Measurements from ENCODE around the gene PRTG.
"Not testable (repeated sequence)": the region's sequence is repeated elsewhere in the genome, so short reads cannot be mapped to it uniquely, and the experiment has no call there.

Gene PRTG

DNA sequence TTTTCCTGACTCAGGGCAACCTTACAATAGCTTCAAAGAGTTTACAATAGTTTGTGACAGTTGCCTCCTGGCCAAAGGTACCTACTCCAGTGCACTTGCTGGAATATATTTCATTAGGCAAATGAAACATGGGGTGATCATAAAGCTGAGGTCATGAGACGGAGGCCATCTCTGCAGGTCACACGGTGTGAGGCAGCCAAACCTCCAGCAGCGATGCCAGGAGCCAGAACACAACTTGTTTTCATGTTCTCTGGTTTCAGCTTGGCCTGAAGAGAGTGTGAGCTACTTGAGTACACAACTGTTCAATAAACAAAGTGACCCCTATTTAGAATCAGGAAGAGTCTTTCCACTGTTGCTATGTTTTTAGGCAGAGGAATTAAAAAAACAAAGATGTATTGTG lies 112.1 kb downstream of the PRTG start:
- DNase-seq, result no peak

DNA sequence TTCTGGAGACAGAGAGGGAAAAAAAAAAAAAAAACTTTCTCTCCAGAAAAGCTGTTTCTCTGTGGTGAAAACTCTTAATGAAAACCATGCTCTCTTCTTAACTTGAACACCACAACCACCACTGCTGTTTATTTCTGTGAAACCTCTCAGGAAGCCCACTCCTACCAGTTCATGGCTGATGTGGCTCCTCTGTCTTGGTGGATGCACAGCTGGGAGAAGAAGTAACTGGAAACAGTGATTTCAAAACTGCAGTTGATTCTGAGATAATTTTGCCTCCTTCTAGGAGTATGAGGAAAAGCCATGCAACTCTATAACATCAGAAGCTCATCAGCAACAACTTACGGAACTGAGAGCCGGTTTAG lies 114.6 kb downstream of the PRTG start:
- DNase-seq, result no peak

DNA sequence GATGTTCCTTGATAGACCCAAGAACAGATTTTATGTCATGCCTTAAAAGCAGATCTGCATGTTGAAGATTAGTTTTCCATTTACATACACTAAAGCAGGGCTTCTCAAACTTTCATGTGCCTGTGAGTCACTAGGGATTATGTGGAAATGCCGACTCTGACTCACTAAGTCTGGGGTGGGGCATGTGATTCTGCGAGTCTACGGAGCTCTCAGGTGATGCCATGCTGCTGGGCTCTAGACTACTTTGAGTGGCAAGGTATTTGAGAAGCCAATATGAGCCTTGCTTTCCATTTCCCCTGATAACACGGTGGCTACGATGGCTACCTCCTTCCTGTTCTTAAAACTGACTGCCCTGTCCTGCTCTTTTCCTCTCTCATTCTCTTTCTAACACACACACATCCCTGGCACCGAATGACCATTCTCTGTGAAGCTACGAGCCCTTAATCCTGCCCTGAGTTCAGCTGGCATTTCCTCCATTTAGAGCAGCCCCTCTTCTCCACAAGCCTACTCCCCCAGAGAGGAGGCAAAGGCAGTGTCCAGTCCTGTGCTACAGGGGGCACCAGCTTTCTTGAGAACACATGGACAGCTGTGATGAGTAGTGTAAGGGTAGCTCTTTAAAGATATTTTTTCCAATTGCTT lies 115.1 kb downstream of the PRTG start:
- no peak for DNase-seq

DNA sequence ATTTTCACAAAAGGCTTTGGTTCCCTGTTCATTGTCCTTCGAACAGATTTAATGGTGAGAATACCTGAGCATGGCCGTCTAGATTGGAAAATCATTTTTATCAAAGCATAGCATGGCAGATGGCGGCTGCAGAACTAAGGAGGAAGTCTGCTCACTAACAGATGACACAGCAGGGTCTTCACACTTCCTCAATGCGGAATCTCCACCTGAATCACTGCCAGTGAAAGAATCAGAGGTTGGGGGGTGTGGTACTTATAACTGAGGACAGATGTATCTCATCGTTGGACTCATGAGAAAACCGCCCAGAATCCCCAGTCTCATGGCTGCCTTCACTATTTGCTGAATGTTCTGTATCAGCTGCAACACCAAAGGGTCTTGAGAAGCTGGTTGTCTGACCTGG lies 123.2 kb downstream of the PRTG start:
- no peak for DNase-seq

DNA sequence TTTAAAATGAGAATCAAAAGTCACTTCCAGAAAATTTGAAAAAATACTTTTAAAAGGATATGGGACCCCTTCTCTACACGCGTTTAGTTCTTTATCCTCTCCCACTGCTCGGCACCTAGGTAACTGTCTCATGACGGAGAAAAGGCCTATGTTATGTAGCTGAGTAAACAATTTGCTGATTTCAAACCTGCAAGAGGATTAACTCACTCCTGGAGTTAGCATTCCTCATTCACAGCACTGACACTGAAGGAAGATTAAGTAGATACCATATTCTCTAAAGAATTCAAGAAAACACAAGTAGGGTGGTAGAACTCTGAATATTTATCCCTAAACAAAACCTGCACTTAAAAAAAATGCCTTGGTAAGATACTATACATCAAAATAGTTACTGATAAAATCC lies 124.6 kb downstream of the PRTG start:
- DNase-seq, result no peak

DNA sequence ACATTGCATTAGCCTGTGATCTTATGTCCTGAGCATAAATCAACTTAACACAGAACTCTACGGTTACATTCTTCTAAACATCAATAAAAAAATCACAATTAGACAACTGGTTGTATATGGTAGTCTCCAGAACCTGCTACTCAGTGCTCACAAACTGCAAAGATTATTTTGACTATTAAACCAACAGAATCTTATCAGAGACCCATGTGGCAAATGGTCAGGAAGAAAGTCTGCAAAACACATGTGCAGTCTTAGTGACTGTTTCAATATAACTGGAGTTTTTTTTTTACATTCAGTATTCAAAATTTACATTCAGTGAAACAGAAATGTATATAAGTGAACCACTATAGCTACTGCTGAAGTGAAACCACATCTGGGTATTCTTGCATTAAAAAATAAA lies 127.5 kb downstream of the PRTG start:
- DNase-seq, result no peak

DNA sequence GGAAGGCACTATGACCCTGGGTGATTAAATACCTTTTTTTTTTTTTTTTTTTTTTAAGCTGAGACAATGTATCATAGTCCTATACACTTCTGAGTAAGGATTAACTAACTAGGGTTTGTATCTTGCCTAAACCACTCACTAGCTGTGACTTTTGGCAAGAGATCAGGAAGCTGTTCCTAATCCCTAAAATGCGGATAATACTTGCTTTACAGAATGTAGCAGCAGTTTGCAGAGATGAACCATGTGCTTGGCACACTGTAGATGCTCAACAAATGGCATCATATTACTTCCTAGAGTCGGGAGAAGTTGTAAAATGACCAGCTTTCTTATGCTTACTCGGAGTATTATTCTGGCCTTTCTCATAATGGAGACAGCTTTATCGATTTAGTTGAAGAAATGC lies 129.2 kb downstream of the PRTG start:
- no peak for DNase-seq

DNA sequence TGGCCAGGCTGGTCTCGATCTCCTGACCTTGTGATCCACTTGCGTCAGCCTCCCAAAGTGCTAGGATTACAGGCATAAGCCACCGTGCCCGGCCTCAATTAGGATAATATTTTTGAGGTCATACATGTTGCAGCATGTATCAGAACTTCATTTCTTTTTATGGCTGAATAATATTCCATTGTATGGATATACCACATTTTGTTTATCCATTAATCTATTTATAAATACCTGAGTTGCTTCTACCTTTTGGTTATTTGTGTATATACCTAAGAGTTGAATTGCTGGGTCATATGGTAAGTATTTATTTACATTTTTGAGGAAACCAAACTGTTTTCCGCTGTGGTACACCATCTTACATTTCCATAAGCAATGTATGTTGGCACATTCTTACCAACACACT lies 136.7 kb downstream of the PRTG start:
- DNase-seq, result no peak

DNA sequence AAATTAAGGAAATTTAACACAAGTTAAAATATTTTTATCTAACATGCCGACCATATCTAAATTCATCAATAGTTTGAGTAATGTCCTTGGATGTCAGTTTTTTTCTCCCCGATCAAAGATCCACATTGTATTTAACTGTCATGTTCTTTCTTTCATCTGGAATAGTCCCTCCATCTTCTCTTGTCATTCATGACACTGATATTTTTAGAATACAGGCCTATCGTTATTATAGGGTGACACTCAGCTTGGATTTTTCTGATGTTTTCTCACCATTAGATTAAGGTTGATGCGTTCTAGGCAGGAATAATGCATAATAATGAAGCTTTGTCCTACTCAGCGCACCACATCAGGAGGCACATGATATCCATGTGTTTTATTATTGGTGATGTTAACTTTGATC lies 141.6 kb downstream of the PRTG start:
- no peak for DNase-seq

DNA sequence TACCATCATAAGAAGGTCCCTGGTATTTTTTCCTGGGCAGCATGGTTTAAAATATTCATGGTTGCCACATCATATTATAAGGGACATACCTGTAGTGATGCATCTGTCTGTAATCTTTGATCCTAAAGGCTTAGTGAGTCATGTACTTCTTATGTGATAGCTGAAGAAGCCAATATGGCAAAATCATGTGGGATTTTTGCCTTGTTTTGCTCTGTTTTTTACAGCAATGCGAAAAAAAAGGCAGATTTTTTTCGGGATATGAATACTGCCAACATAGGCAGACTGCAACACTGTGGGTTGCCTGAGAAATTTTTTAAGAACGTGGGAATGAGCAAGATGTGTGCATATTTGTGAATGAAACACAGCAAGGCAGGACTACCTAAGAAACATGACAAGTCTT lies 143.5 kb downstream of the PRTG start:
- no peak for DNase-seq

DNA sequence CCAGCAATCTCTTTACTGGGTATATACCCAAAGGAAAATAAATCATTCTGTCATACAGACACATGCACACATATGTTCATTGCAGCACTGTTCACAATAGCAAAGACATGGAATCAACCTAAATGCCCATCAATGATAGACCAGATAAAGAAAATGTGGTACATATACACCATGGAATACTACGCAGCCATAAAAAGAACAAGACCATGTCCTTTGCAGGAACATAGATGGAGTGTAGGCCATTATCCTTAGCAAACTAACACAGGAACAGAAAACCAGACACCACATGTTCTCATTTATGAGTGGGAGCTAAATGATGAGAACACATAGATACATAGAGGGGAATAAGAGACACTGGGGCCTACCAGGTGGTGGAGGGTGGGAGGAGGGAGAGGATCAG lies 149.9 kb downstream of the PRTG start:
- DNase-seq, result not testable (repeated sequence)

DNA sequence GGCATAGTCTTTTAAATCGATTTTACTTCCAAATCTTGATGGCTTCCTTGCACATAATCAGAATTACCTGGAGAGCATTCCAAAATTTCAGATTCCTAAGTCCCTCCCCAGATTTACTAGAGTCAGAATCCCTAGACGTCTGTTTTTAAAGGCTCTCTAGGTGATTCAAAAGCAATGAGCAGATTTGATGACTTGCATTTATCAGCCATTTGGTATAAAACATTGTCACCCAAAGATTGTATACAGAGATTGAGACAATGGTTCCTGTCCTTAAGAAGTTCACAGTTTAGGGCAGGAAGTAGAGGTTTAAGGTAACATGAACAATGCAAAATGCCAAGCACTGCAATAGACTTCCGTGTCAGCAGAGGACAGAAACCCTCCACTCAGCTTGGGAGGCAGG lies 152.2 kb downstream of the PRTG start:
- DNase-seq, result no peak

DNA sequence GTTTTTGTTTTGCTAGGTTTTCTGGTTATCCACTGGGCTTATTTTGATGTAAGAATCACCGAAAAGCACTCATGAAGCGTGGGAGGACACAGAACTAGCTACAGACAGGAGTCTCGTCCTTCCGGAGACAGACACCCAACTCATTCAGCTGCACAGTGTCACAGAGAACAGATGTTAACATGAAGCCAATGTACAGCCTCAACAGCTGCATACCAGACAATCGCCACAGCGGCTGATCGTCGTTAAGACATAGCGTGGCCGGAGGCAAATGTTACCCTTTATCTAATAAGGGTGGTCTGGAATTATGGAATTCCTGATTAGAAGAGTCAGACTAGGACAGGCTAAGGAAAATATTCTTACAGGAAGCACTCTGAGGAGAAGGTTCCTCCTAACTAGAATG lies 153.7 kb downstream of the PRTG start:
- DNase-seq, result no peak

DNA sequence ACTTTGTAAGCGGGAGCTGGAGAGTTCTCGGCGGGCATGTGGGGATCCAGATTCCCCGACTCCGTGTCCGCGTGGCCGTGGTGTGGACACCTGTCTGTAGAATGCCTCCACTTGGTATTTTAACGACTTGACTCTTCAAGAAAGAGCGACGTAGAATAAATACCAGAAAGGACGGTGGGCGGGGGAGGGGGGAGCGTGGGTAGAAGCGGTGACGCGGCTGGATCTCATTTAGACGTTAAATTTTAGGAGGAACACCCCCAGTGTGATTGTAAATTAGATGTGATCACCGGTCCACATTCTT lies 154.2 kb downstream of the PRTG start:
- DNase-seq, result no peak

DNA sequence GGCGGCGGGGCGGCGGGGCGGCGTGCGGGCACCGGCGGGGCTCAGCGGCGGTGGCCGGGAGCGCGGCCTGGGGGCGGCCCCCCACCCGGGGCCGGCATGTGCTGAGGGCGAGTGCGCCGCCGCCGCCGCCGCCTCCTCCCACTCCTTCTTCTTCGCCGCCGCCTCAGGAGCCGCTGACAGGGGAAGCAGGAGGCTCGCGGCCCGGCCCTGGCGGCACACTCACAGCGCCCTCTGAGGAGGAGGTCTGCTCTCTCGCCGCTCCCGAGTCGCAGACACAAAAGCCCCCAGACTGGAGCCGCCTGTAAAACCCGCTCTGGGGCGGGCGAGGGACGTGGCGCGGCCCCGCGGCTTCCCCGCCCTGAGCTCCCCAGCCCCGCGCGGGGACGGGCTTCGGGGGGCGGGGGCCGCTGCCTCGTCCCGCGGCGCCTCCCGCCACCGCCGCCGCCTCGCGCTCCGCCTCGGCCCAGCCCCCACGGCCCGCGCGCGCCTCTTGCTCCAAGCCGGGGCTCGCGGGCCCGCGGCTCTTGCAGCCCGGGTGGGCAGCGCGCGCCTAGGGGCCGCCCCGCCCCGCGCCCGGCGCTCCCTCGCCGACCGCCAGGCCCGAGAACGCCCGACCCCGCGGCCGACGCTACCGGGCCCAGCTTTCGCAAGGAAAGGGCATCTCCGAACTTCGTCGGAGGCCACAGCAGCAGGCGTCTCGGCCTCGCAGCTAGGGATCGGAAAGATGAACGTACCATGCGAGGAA lies 154.7 kb downstream of the PRTG start, which contains the start of gene PYGO1:
Gene PYGO1 (minus strand): TSS at position 276 of the 745 bp plus-strand sequence. CDS start 462 bp downstream, outside the sequence.
- peak; percentile 42 for DNase-seq

DNA sequence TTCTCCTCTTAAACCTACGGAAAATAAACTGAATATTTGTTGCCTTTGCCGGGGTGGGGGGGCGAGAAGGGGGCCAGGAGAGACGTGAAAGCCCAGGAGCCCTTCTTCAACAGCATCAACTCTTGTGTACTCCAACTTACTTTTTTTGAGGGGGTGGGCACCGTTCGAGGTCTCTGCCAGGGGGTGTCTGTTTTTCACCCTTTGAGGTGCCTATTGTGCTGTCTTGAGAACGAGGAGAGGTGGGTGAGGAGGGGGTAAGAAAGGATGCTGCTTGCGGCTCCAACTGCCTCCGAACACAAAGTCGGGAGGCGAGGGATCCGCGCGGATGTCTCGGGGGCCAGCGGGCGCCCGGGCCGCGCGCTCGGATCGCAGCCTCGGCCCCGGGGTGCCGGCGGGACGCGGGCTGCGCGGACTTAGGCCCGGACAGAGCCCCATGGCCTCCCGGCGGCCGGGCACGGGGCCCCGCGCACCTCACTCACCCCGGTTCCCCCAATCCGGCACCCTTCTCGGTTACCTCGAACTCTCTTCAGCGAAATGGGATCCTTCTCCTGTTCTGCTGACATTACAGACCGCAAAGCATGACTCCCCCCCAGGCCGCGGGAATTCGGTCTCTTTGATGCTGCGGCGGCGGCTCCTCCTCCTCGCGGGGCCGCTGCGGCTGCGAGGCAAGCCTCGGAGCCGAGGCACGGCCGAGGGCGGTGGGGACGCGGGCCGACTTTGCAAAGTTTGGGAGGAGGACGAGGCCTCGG lies 155.5 kb downstream of the PRTG start:
- DNase-seq, result no peak

DNA sequence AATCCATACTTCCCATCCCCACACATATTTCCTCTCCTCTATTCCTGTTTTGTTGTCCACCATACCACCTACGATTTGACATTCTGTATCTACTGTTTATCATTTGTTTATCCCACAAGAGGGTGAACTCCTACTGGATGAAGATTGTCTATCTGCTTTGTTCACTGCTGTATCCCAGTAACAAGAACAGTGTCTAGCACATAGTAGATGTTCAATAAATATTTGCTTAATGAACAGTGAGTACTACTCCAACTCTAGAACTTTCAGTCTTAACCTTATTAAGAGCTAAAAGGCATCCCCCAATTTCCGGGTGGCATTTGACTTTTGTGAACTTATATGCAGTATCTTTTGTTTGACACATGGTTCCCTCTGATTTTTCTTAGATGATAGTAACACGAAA lies 156.1 kb downstream of the PRTG start:
- DNase-seq, result no peak

DNA sequence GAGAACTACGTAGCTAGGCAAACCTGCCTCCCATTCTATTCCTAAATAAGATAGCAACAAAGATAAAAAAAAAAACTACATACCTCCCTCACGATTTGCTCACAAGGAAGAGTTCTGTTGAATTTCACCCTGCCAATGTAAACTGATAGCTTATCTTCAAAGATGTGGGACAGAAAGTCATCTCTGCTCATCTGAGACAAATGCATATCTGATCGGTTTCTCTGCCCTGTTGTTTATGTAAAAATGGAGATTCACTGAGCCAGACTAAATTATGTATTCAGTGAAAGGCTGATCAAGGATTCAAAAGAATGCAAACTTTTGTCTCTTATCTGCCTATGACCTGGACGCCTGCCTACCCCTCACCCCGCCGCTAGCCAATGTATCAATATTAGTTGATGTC lies 166.0 kb downstream of the PRTG start:
- no peak for DNase-seq

DNA sequence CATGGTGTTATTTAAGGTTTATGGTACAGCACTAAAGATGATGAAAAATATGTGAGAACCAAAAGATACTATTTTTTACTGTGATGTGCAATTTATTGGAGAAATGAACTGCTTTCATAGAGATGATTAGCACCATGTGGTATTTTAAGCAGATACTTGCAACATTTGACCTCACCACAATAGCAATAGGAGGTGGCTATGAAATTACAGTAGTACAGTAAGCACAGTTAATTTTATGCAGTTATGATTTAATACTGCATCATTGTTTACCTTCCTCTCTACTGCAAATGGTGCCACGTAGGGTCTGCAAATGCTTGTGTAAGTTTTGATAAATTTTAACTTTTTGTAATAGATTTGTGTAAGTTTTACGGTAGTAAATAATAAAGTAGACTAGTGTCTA lies 168.9 kb downstream of the PRTG start:
- no peak for DNase-seq

DNA sequence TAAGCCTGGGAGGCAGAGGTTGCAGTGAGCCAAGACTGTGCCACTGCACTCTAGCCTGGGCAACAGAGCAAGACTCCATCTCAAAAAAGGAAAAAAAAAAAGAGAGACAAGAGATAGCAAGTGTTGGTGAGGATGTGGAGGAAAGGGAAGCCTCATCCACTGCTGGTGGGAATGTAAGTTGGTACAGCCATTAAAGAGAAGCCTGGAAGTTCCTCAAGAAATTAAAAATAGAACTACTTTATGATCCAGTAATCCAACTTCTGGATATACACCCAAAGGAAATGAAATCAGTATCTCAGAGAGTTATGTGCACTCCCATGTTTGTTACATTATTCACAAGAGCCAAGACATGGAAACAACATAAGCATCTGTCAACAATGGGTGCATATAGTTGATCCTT lies 169.7 kb downstream of the PRTG start:
- no peak for DNase-seq

DNA sequence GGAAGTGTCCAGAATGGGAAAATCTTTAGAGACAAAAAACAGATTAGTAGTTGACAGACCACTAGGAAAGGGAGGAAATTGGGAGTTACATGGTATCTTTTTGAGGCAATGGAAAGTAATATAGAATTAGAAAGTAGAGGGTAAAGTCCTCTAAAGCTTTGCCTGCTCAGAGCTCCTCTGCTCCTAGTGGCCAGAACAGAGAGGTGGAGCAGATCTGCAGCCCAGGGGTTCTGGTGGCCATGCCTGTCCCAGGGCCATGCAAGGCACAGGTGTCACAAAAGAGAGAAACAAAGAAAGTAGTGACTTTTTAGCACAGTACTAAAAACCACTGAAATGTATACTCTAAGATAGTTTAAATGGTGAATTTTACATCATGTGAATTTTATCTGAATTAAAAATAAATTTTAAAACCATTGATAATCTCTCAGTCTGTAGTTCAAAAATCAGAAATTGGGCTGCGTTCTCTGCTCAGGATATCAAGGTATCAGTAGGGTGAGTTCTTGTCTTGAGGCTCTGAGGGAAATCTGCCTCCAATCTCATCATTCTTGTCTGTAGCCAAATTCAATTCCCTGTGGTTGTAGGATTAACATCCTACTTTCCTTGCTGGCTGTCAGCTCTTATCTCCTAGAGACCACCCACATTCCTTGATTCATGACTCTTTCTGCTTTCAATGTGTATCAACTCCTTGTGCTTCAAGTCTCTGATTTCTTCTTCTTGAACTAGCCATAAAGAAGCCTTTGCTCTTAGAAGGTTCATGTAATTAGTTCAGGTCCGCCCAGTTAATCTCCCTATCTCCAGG lies 178.4 kb downstream of the PRTG start:
- DNase-seq, result no peak

DNA sequence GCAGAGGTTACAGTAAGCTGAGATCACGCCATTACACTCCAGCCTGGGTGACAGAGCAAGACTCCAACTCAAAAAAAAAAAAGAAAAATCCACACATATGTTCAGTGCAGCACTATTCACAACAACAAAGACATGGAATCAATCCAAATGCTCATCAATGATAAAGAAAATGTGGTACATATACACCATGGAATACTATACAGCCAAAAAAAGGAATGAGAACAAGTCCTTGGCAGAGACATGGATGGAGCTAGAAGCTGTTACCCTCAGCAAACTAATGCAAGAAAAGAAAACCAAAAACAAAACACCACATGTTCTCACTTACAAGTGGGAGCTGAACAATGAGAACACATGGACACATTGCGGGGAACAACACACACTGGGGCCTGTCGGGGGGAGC lies 180.4 kb downstream of the PRTG start:
- no peak for DNase-seq

Data from NCI-H446 treated with DMSO at 0.1 percent for 48 hours (cell line).